ENCODE results near the gene XPO6.

XPO6 gene

GRCh38 chr16:28182183-28182582 is 29.6 kb downstream of the XPO6 start:
- in situ Hi-C loops (cut with MboI; ENCODE audit: low sequenced_read_pairs, unreplicated experiment) = no loop called here
- DNase-seq (ENCODE audit: low spot score) = no peak
- no peak for TF ChIP-seq CTCF (IDR thresholded peaks at IDR 0.05; ENCODE audit: borderline replicate concordance, control extremely low read depth, extremely low read depth, insufficient read depth, missing control alignments)

GRCh38 chr16:28181515-28181914 is 30.2 kb downstream of the XPO6 start:
- in situ Hi-C loops (cut with MboI; ENCODE audit: low sequenced_read_pairs, unreplicated experiment) = no loop called here
- no peak for DNase-seq (ENCODE audit: low spot score)
- TF ChIP-seq CTCF (IDR thresholded peaks at IDR 0.05; ENCODE audit: borderline replicate concordance, control extremely low read depth, extremely low read depth, insufficient read depth, missing control alignments) = no peak

GRCh38 chr16:28180655-28181460 is 30.9 kb downstream of the XPO6 start:
- no peak for TF ChIP-seq CTCF (IDR thresholded peaks at IDR 0.05; ENCODE audit: borderline replicate concordance, control extremely low read depth, extremely low read depth, insufficient read depth, missing control alignments)
- DNase-seq (ENCODE audit: low spot score) = no peak
- in situ Hi-C loops (cut with MboI; ENCODE audit: low sequenced_read_pairs, unreplicated experiment) = no loop called here

GRCh38 chr16:28179354-28179753 is 32.4 kb downstream of the XPO6 start:
- DNase-seq (ENCODE audit: low spot score) = no peak
- no peak for TF ChIP-seq CTCF (IDR thresholded peaks at IDR 0.05; ENCODE audit: borderline replicate concordance, control extremely low read depth, extremely low read depth, insufficient read depth, missing control alignments)
- in situ Hi-C loops (cut with MboI; ENCODE audit: low sequenced_read_pairs, unreplicated experiment) = no loop called here

GRCh38 chr16:28175715-28176114 is 36.0 kb downstream of the XPO6 start:
- TF ChIP-seq CTCF (IDR thresholded peaks at IDR 0.05; ENCODE audit: borderline replicate concordance, control extremely low read depth, extremely low read depth, insufficient read depth, missing control alignments) = no peak
- in situ Hi-C loops (cut with MboI; ENCODE audit: low sequenced_read_pairs, unreplicated experiment) = no loop called here
- DNase-seq (ENCODE audit: low spot score) = no peak

- DNase-seq (ENCODE audit: low spot score) = no peak
- in situ Hi-C loops (cut with MboI; ENCODE audit: low sequenced_read_pairs, unreplicated experiment) = no loop called here
- no peak for TF ChIP-seq CTCF (IDR thresholded peaks at IDR 0.05; ENCODE audit: borderline replicate concordance, control extremely low read depth, extremely low read depth, insufficient read depth, missing control alignments)
Measured at GRCh38 chr16:28172336-28172735, 39.4 kb downstream of the XPO6 start.

All from GM13976 (cell line).